ENCODE results near the gene PALD1. TPM values are rescaled to one million over a fixed set of nuclear protein-coding genes. Genes with fewer than 3 reads are reported as not detected.
A peak's percentile ranks its signal among the peaks of the same experiment; 100 is the strongest.

PALD1 gene
- total RNA-seq, 6 experiments from 2014 or later = 0.81 to 2.9 (median 1.3) TPM

DNA sequence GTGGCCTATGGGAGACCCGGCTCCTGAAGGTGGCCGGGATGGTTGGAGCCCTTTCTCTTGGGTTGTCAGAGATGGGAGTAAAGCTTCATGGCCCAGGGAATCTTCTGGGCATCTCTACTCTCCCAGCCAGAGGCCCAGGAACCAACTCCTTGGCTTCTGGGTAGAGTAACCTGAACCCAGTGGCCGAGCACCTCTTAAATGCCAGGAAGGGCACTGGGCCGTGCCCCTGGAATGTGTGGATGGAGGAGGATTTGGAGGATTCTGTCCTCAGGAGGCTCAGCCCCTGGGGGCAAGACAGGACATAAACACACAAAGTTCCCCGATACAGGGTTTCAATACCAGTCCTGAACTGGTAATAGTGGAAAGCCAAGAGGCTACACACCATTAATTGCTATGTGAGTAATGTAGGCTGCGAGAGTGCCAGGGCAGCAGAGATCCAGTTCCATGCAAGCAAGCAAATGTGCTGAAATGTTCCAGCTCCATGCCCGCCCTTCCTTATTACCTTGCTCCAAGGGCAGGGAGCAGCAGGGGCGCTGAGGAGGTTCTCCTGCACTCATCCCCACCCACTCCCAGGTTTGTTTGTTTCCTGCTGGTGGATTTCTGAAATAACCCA is 1.2 kb downstream of the PALD1 start:
- no peak for ATAC-seq
- TF ChIP-seq POLR2A (IDR thresholded peaks at IDR 0.05) (no peak), CTCF (IDR thresholded peaks at IDR 0.05) (no peak)
- WGBS (ENCODE audit: insufficient coverage, low coverage, low lambda C conversion rate, missing lambda C conversion rate) = 63% methylated on average over 5 of the region's 8 CpGs
- H3K9me3 ChIP-seq = no peaks in the 10 kb centered on the region
- H3K36me3 ChIP-seq = no peaks in the 10 kb centered on the region
- peak overlapping the region; percentile 38 to 51 (median 41) for H3K4me3 ChIP-seq
- intact Hi-C loops (cut with DNase I) = no loop called here
- DNase-seq = no peak
- peaks cover 0 to 12% (median 0%) of the 10 kb centered on the region in 4 donors for H3K4me1 ChIP-seq
- H3K27me3 ChIP-seq = no peaks in the 10 kb centered on the region
- peak overlapping the region in 1 of 3 donors; percentile 51 for H3K27ac ChIP-seq

DNA sequence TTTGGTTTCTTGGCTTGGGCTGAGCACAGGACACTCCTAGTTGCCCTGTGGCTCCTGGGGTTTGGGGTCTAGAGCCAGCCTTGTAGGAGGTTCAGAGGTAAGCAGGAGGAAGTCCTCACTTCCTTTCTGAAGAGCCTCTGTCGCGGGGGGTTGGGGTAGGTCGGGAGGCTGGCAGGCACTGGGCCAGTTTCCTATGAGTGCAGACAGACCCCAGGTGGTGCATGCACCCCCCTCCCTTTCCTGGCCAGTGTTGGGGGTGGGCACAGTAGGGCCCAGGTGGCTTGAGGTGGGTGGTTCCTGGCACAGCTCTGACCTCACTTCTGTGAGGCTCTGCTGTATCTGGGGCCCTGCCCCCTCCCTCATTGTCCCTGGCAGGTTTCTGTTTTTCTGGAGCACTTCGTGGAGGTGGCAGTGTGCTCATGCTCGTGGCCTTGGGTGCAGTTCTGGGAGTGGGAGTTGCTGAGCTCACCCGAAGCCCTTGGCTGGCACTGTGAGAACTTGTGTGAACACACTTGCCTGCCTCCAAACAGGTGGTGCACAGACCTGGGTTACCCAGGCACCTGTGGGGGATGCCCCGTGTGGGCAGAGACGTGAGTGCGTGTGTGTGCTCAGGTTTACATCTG is 1.8 kb downstream of the PALD1 start:
- DNase-seq (no peak), ATAC-seq (no peak)
- Histone ChIP-seq H3K27ac (no peak overlapping the region), H3K4me1 (peaks cover 0 to 12% (median 0%) of the 10 kb centered on the region in 4 donors), H3K27me3 (no peaks in the 10 kb centered on the region), H3K4me3 (peak overlapping the region in 1 of 3 donors; percentile 41), H3K9me3 (no peaks in the 10 kb centered on the region), H3K36me3 (no peaks in the 10 kb centered on the region)
- TF ChIP-seq CTCF (IDR thresholded peaks at IDR 0.05) (no peak), POLR2A (IDR thresholded peaks at IDR 0.05) (no peak)
- intact Hi-C loops (cut with DNase I) = no loop called here
- WGBS (ENCODE audit: insufficient coverage, low coverage, low lambda C conversion rate, missing lambda C conversion rate) = 0% methylated on average over 1 of the region's 9 CpGs

GRCh38 chr10:70481105-70481504 is 2.5 kb downstream of the PALD1 start:
- DNase-seq = no peak
- no peaks in the 10 kb centered on the region for H3K27me3 ChIP-seq
- no peak for TF ChIP-seq CTCF (IDR thresholded peaks at IDR 0.05)
- no peak for TF ChIP-seq POLR2A (IDR thresholded peaks at IDR 0.05)
- 55% methylated on average over 2 of the region's 9 CpGs for WGBS (ENCODE audit: insufficient coverage, low coverage, low lambda C conversion rate, missing lambda C conversion rate)
- no peaks in the 10 kb centered on the region for H3K36me3 ChIP-seq
- no peaks in the 10 kb centered on the region for H3K9me3 ChIP-seq
- H3K4me3 ChIP-seq = no peak overlapping the region
- peaks cover 0 to 12% (median 0%) of the 10 kb centered on the region in 4 donors for H3K4me1 ChIP-seq
- no peak for ATAC-seq
- intact Hi-C loops (cut with DNase I) = no loop called here
- no peak overlapping the region for H3K27ac ChIP-seq

DNA sequence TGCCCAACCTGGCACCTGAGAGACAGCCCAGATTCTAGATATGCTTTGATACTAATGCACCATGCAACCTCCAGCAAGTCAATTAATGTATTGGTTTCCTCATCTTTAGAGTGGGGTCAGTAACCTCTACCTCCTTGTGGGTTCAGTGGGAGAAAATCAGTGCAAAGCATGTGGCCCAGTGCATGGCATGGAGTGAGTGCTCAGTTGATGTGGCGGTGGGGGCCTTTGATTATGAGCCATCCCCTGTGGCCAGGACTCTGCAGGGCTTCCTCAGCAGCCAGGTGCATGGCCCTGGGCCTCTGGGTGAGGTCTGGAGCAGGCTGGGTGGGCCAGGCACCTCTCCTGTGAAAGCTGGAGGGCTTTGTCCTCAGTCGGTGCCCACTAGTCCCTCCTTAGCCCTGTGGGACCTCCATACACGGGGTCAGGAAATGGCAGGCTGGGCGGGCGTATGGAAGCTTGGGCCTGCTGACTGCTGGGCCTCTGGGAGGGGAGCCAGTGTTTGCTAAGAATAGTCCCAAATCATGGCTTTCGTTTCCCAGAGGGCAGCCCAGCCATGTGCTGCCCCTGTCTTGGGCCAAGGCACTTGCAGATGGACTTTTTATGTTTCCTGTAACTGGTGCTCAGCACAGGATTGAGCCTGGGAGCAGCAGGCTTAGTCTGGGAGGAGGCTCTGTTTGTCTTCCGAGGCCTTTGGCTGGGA is 3.4 kb downstream of the PALD1 start:
- Histone ChIP-seq H3K4me1 (peaks cover 0 to 12% (median 0%) of the 10 kb centered on the region in 4 donors), H3K9me3 (no peaks in the 10 kb centered on the region), H3K4me3 (no peak overlapping the region), H3K27ac (peak overlapping the region in 1 of 3 donors; percentile 22), H3K36me3 (no peaks in the 10 kb centered on the region), H3K27me3 (no peaks in the 10 kb centered on the region)
- DNase-seq = peak in 1 of 3 donors; percentile 33
- intact Hi-C loops (cut with DNase I) = no loop called here
- peak; percentile 44 to 54 (median 50) for ATAC-seq
- TF ChIP-seq POLR2A (IDR thresholded peaks at IDR 0.05) (no peak), CTCF (IDR thresholded peaks at IDR 0.05) (no peak)
- WGBS (ENCODE audit: insufficient coverage, low coverage, low lambda C conversion rate, missing lambda C conversion rate) = 50% methylated on average over 2 of the region's 7 CpGs

Measured in right lobe of liver (tissue), 6 donors.